Measurements from ENCODE around the gene CASS4. TPM values are rescaled to one million over a fixed set of nuclear protein-coding genes. Genes with fewer than 3 reads are reported as not detected.

Gene CASS4
- total and polyA plus RNA-seq, 9 of the 15 experiments (the other 6 are each of a cell fraction or from before 2014, with no cell fraction given), result 8.1 to 53.8 (median 26.7) TPM

DNA sequence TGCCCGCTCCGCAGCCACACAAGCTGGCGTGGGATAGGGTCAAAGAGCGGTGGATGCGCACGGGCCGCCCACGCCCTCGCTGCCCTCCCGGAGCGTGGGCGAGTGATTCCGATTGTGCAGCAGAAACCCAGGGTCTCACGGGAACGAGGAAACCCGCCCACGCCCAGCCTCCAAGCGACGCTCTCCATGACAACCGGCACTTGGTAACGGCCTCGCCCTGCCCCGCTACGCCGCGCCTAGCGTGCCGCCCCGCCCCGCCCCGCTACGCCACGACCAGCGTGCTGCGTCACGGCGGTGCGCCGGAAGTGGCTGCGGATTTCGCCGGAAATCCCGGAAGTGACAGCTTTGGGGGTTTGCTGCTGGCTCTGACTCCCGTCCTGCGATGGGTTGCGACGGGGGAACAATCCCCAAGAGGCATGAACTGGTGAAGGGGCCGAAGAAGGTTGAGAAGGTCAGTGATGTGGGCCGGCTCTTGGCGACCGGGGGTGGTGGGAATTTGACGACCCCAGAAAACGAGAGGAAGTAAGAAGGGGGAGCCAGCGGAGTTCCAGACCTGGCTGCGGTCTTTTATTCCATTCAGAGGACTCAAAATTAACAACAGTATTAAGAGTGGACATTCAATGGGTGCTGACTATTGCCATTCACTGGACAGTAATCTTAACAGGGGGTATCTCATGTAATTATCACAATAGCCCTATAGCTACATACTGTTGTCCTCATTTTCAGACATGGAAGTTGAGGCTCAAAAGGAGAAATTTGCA lies 56.4 kb downstream of the CASS4 start, which contains the start of gene RTF2 (continued):
- TF ChIP-seq, protein P1, sequence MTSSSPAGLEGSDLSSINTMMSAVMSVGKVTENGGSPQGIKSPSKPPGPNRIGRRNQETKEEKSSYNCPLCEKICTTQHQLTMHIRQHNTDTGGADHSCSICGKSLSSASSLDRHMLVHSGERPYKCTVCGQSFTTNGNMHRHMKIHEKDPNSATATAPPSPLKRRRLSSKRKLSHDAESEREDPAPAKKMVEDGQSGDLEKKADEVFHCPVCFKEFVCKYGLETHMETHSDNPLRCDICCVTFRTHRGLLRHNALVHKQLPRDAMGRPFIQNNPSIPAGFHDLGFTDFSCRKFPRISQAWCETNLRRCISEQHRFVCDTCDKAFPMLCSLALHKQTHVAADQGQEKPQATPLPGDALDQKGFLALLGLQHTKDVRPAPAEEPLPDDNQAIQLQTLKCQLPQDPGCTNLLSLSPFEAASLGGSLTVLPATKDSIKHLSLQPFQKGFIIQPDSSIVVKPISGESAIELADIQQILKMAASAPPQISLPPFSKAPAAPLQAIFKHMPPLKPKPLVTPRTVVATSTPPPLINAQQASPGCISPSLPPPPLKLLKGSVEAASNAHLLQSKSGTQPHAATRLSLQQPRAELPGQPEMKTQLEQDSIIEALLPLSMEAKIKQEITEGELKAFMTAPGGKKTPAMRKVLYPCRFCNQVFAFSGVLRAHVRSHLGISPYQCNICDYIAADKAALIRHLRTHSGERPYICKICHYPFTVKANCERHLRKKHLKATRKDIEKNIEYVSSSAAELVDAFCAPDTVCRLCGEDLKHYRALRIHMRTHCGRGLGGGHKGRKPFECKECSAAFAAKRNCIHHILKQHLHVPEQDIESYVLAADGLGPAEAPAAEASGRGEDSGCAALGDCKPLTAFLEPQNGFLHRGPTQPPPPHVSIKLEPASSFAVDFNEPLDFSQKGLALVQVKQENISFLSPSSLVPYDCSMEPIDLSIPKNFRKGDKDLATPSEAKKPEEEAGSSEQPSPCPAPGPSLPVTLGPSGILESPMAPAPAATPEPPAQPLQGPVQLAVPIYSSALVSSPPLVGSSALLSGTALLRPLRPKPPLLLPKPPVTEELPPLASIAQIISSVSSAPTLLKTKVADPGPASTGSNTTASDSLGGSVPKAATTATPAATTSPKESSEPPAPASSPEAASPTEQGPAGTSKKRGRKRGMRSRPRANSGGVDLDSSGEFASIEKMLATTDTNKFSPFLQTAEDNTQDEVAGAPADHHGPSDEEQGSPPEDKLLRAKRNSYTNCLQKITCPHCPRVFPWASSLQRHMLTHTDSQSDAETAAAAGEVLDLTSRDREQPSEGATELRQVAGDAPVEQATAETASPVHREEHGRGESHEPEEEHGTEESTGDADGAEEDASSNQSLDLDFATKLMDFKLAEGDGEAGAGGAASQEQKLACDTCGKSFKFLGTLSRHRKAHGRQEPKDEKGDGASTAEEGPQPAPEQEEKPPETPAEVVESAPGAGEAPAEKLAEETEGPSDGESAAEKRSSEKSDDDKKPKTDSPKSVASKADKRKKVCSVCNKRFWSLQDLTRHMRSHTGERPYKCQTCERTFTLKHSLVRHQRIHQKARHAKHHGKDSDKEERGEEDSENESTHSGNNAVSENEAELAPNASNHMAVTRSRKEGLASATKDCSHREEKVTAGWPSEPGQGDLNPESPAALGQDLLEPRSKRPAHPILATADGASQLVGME (CRISPR knock-in tag; IDR thresholded peaks at IDR 0.05), result no peak
- TF ChIP-seq GTF2F1 (IDR thresholded peaks at IDR 0.05; ENCODE audit: low read depth, low read length) (no peak), HNRNPL (IDR thresholded peaks at IDR 0.05; ENCODE audit: low read depth, low read length) (no peak), PCBP2 (IDR thresholded peaks at IDR 0.05; ENCODE audit: low read depth, low read length, poor library complexity, severe bottlenecking) (no peak), MAFK (IDR thresholded peaks at IDR 0.05; ENCODE audit: low read length) (no peak), SMARCA5 (IDR thresholded peaks at IDR 0.05) (no peak), SMARCC2 (IDR thresholded peaks at IDR 0.05; ENCODE audit: low read depth) (no peak)
- TF ChIP-seq, protein P2, sequence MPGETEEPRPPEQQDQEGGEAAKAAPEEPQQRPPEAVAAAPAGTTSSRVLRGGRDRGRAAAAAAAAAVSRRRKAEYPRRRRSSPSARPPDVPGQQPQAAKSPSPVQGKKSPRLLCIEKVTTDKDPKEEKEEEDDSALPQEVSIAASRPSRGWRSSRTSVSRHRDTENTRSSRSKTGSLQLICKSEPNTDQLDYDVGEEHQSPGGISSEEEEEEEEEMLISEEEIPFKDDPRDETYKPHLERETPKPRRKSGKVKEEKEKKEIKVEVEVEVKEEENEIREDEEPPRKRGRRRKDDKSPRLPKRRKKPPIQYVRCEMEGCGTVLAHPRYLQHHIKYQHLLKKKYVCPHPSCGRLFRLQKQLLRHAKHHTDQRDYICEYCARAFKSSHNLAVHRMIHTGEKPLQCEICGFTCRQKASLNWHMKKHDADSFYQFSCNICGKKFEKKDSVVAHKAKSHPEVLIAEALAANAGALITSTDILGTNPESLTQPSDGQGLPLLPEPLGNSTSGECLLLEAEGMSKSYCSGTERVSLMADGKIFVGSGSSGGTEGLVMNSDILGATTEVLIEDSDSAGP (CRISPR knock-in tag; IDR thresholded peaks at IDR 0.05), result no peak
- TF ChIP-seq, protein P3, sequence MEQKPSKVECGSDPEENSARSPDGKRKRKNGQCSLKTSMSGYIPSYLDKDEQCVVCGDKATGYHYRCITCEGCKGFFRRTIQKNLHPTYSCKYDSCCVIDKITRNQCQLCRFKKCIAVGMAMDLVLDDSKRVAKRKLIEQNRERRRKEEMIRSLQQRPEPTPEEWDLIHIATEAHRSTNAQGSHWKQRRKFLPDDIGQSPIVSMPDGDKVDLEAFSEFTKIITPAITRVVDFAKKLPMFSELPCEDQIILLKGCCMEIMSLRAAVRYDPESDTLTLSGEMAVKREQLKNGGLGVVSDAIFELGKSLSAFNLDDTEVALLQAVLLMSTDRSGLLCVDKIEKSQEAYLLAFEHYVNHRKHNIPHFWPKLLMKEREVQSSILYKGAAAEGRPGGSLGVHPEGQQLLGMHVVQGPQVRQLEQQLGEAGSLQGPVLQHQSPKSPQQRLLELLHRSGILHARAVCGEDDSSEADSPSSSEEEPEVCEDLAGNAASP (IDR thresholded peaks at IDR 0.05), result no peak
- TF ChIP-seq, protein P4, sequence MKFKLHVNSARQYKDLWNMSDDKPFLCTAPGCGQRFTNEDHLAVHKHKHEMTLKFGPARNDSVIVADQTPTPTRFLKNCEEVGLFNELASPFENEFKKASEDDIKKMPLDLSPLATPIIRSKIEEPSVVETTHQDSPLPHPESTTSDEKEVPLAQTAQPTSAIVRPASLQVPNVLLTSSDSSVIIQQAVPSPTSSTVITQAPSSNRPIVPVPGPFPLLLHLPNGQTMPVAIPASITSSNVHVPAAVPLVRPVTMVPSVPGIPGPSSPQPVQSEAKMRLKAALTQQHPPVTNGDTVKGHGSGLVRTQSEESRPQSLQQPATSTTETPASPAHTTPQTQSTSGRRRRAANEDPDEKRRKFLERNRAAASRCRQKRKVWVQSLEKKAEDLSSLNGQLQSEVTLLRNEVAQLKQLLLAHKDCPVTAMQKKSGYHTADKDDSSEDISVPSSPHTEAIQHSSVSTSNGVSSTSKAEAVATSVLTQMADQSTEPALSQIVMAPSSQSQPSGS (CRISPR knock-in tag; IDR thresholded peaks at IDR 0.05), result no peak
- TF ChIP-seq, protein P5, sequence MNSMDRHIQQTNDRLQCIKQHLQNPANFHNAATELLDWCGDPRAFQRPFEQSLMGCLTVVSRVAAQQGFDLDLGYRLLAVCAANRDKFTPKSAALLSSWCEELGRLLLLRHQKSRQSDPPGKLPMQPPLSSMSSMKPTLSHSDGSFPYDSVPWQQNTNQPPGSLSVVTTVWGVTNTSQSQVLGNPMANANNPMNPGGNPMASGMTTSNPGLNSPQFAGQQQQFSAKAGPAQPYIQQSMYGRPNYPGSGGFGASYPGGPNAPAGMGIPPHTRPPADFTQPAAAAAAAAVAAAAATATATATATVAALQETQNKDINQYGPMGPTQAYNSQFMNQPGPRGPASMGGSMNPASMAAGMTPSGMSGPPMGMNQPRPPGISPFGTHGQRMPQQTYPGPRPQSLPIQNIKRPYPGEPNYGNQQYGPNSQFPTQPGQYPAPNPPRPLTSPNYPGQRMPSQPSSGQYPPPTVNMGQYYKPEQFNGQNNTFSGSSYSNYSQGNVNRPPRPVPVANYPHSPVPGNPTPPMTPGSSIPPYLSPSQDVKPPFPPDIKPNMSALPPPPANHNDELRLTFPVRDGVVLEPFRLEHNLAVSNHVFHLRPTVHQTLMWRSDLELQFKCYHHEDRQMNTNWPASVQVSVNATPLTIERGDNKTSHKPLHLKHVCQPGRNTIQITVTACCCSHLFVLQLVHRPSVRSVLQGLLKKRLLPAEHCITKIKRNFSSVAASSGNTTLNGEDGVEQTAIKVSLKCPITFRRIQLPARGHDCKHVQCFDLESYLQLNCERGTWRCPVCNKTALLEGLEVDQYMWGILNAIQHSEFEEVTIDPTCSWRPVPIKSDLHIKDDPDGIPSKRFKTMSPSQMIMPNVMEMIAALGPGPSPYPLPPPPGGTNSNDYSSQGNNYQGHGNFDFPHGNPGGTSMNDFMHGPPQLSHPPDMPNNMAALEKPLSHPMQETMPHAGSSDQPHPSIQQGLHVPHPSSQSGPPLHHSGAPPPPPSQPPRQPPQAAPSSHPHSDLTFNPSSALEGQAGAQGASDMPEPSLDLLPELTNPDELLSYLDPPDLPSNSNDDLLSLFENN (IDR thresholded peaks at IDR 0.05; ENCODE audit: low read depth in 2 of 2, low read length in 2 of 2), result no peak
